ENCODE results near the gene NAA20. TPM values are rescaled to one million over a fixed set of nuclear protein-coding genes. Genes with fewer than 3 reads are reported as not detected.

The NAA20 gene
- total and polyA plus RNA-seq, 9 of the 15 experiments (the other 6 are each of a cell fraction or from before 2014, with no cell fraction given): 51.4 to 361 (median 84.6) TPM

GRCh38 chr20:20073801-20074371 is 56.7 kb downstream of the NAA20 start (continued):
- TF ChIP-seq ZFP1 (CRISPR knock-in tag; IDR thresholded peaks at IDR 0.05): no peak
- no peak for TF ChIP-seq ZNF398 (CRISPR knock-in tag; IDR thresholded peaks at IDR 0.05)
- TF ChIP-seq DDX20 (tag; IDR thresholded peaks at IDR 0.05; ENCODE audit: low read depth): no peak
- no peak for TF ChIP-seq SREBF2 (CRISPR knock-in tag; IDR thresholded peaks at IDR 0.05)
- no peak for TF ChIP-seq PHF20 (IDR thresholded peaks at IDR 0.05; ENCODE audit: partially characterized antibody)
- TF ChIP-seq RBM22 (IDR thresholded peaks at IDR 0.05; ENCODE audit: low read depth, low read length, poor library complexity, severe bottlenecking): no peak
- no peak for TF ChIP-seq ESRRB (CRISPR knock-in tag; IDR thresholded peaks at IDR 0.05; ENCODE audit: borderline replicate concordance)
- TF ChIP-seq HDAC6 (IDR thresholded peaks at IDR 0.05; ENCODE audit: low read depth, low read length): no peak
- no peak for TF ChIP-seq SMAD4 (CRISPR knock-in tag; conservative IDR thresholded peaks at IDR 0.05)

DNA sequence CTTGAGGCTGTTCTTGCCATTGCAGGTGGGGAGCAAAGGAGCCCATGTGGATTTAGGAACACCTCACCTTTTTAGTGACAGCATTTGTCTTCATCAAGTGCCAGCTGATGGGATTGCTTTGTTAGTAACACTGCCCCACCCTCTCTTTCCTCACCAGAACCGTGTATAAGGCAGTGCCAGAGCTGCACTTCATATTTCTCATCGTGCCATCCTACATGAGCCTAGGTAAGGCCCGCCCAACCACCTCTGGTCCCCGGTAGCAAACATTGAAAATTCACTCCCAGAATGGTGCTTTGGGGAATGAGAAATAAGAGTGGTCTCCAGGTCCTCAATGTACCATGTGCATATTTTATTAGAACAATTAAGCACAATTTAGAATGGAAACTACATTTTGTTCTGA is 57.9 kb downstream of the NAA20 start:
- Histone ChIP-seq H2AFZ (ENCODE audit: low read depth, low read length) (no peak overlapping the region), H3K27me3 (ENCODE audit: control insufficient read depth in 2 of 2, insufficient read depth in 2 of 2, low read length in 2 of 2) (peaks cover 0 to 4% of the 10 kb centered on the region in 2 experiments; a peak in 3 of 5 replicates), H3K9me1 (ENCODE audit: control insufficient read depth, insufficient read depth, low read length) (no peaks in the 10 kb centered on the region), H3K79me2 (ENCODE audit: control insufficient read depth, insufficient read depth, low read length) (no peaks in the 10 kb centered on the region), H3K4me3 (no peak overlapping the region), H4K20me1 (replicated peaks; ENCODE audit: control insufficient read depth, insufficient read depth, low read length) (no peaks in the 10 kb centered on the region), H3K4me2 (ENCODE audit: insufficient read depth, low read length) (no peak overlapping the region), H3K27ac (ENCODE audit: extremely low read depth, low read depth, low read length) (no peak overlapping the region), H3K4me1 (replicated peaks in 1 of 2; ENCODE audit: control insufficient read depth in 2 of 2, insufficient read depth in 2 of 2, low read length in 2 of 2) (no peaks in the 10 kb centered on the region), H3K9ac (ENCODE audit: insufficient read depth in 1 of 2, low read depth in 2 of 2, low read length in 2 of 2) (no peak overlapping the region), H3K9me3 (replicated peaks; ENCODE audit: control insufficient read depth, insufficient read depth, low read depth, low read length) (no peaks in the 10 kb centered on the region), H3K36me3 (ENCODE audit: control insufficient read depth, insufficient read depth, low read length) (no peaks in the 10 kb centered on the region)
- in situ Hi-C loops (cut with MboI): loop anchor here (25.0 kb wide), 2 partner anchors 487 to 737 kb away; no protein-coding TSS in a partner anchor
- ChIA-PET POLR2A (interaction anchor here (0.6 kb wide), 1 partner anchor 485 kb away, joined by 3 read pairs; no protein-coding TSS in a partner anchor), CTCF (ENCODE audit: low intra/inter-chr PET ratio) (interaction anchor here (0.6 kb wide), 1 partner anchor 320 kb away, joined by 3 read pairs; no protein-coding TSS in a partner anchor)
- intact Hi-C loops (cut with micrococcal nuclease): no loop called here
- BruUV-seq (replicated peaks): no TSS peak
- FAIRE-seq (no peak), DNase-seq (ENCODE audit: extremely low read depth in 1 of 4, low spot score in 3 of 4) (no peak), ATAC-seq (no peak)
- WGBS (ENCODE audit: insufficient coverage, low coverage, missing lambda C conversion rate): 2% methylated on average over 4 of the region's 4 CpGs
- TF ChIP-seq, protein P1, sequence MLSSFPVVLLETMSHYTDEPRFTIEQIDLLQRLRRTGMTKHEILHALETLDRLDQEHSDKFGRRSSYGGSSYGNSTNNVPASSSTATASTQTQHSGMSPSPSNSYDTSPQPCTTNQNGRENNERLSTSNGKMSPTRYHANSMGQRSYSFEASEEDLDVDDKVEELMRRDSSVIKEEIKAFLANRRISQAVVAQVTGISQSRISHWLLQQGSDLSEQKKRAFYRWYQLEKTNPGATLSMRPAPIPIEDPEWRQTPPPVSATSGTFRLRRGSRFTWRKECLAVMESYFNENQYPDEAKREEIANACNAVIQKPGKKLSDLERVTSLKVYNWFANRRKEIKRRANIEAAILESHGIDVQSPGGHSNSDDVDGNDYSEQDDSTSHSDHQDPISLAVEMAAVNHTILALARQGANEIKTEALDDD (IDR thresholded peaks at IDR 0.05): no peak
- TF ChIP-seq HBP1 (CRISPR knock-in tag; IDR thresholded peaks at IDR 0.05) (no peak), ZNF41 (CRISPR knock-in tag; conservative IDR thresholded peaks at IDR 0.05) (no peak), ZNF175 (CRISPR knock-in tag; IDR thresholded peaks at IDR 0.05; ENCODE audit: low read depth) (no peak), DPF2 (IDR thresholded peaks at IDR 0.05) (no peak), OTX1 (CRISPR knock-in tag; IDR thresholded peaks at IDR 0.05) (no peak), NCOA6 (IDR thresholded peaks at IDR 0.05) (no peak)
- TF ChIP-seq, protein P2, sequence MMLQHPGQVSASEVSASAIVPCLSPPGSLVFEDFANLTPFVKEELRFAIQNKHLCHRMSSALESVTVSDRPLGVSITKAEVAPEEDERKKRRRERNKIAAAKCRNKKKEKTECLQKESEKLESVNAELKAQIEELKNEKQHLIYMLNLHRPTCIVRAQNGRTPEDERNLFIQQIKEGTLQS (IDR thresholded peaks at IDR 0.05): no peak
- TF ChIP-seq, protein P2 (CRISPR knock-in tag; conservative IDR thresholded peaks at IDR 0.05): no peak

Measured in K562 (cell line).